ENCODE measurements around the gene PMEL. TPM values are rescaled to one million over a fixed set of nuclear protein-coding genes. Genes with fewer than 3 reads are reported as not detected.

The PMEL gene
- polyA plus RNA-seq, 2 donors = 0.63 to 0.75 TPM

GRCh38 chr12:55972911-55973598, 7.2 kb upstream of the PMEL start:
- WGBS, 2 donors = 0% methylated on average over 18 of the region's 18 CpGs
- Histone ChIP-seq H3K4me3 (ENCODE audit: low read depth in 1 of 2, low read length in 2 of 2) (peak overlapping the region; percentile 54 to 58), H3K27me3 (ENCODE audit: control insufficient read depth in 1 of 2, insufficient read depth in 2 of 2, low read length in 2 of 2) (no peaks in the 10 kb centered on the region), H3K36me3 (ENCODE audit: control insufficient read depth in 2 of 2, insufficient read depth in 2 of 2, low read length in 1 of 2) (no peaks in the 10 kb centered on the region), H3K9me3 (ENCODE audit: control insufficient read depth in 2 of 2, insufficient read depth in 1 of 2, low read depth in 1 of 2, low read length in 1 of 2) (no peaks in the 10 kb centered on the region), H3K4me1 (ENCODE audit: control insufficient read depth in 2 of 2, insufficient read depth in 2 of 2, low read length in 1 of 2) (no peaks in the 10 kb centered on the region), H3K27ac (ENCODE audit: low read depth in 2 of 2, low read length in 1 of 2) (peak overlapping the region; percentile 94 to 96)

GRCh38 chr12:55972456-55972855, 6.6 kb upstream of the PMEL start:
- 24 to 43% methylated on average over 1 of the region's 1 CpG for WGBS, 2 donors
- H3K4me1 ChIP-seq (ENCODE audit: control insufficient read depth in 2 of 2, insufficient read depth in 2 of 2, low read length in 1 of 2) = peaks cover 0 to 2% of the 10 kb centered on the region in 2 donors
- no peaks in the 10 kb centered on the region for H3K27me3 ChIP-seq (ENCODE audit: control insufficient read depth in 1 of 2, insufficient read depth in 2 of 2, low read length in 2 of 2)
- H3K36me3 ChIP-seq (ENCODE audit: control insufficient read depth in 2 of 2, insufficient read depth in 2 of 2, low read length in 1 of 2) = no peaks in the 10 kb centered on the region
- peak overlapping the region; percentile 94 to 96 for H3K27ac ChIP-seq (ENCODE audit: low read depth in 2 of 2, low read length in 1 of 2)
- H3K4me3 ChIP-seq (ENCODE audit: low read depth in 1 of 2, low read length in 2 of 2) = peak overlapping the region; percentile 54 to 58
- no peaks in the 10 kb centered on the region for H3K9me3 ChIP-seq (ENCODE audit: control insufficient read depth in 2 of 2, insufficient read depth in 1 of 2, low read depth in 1 of 2, low read length in 1 of 2)

GRCh38 chr12:55972042-55972441, 6.2 kb upstream of the PMEL start:
- peak overlapping the region; percentile 40 to 57 for H3K27ac ChIP-seq (ENCODE audit: low read depth in 2 of 2, low read length in 1 of 2)
- H3K4me1 ChIP-seq (ENCODE audit: control insufficient read depth in 2 of 2, insufficient read depth in 2 of 2, low read length in 1 of 2) = peaks cover 0 to 4% of the 10 kb centered on the region in 2 donors
- no peaks in the 10 kb centered on the region for H3K36me3 ChIP-seq (ENCODE audit: control insufficient read depth in 2 of 2, insufficient read depth in 2 of 2, low read length in 1 of 2)
- H3K27me3 ChIP-seq (ENCODE audit: control insufficient read depth in 1 of 2, insufficient read depth in 2 of 2, low read length in 2 of 2) = no peaks in the 10 kb centered on the region
- no peaks in the 10 kb centered on the region for H3K9me3 ChIP-seq (ENCODE audit: control insufficient read depth in 2 of 2, insufficient read depth in 1 of 2, low read depth in 1 of 2, low read length in 1 of 2)
- WGBS, 2 donors = 41 to 56% methylated on average over 3 of the region's 3 CpGs
- H3K4me3 ChIP-seq (ENCODE audit: low read depth in 1 of 2, low read length in 2 of 2) = no peak overlapping the region

- no peak overlapping the region for H3K4me3 ChIP-seq (ENCODE audit: low read depth in 1 of 2, low read length in 2 of 2)
- no peaks in the 10 kb centered on the region for H3K27me3 ChIP-seq (ENCODE audit: control insufficient read depth in 1 of 2, insufficient read depth in 2 of 2, low read length in 2 of 2)
- no peaks in the 10 kb centered on the region for H3K36me3 ChIP-seq (ENCODE audit: control insufficient read depth in 2 of 2, insufficient read depth in 2 of 2, low read length in 1 of 2)
- 85 to 89% methylated on average over 7 of the region's 7 CpGs for WGBS, 2 donors
- no peaks in the 10 kb centered on the region for H3K9me3 ChIP-seq (ENCODE audit: control insufficient read depth in 2 of 2, insufficient read depth in 1 of 2, low read depth in 1 of 2, low read length in 1 of 2)
- peaks cover 0 to 4% of the 10 kb centered on the region in 2 donors for H3K4me1 ChIP-seq (ENCODE audit: control insufficient read depth in 2 of 2, insufficient read depth in 2 of 2, low read length in 1 of 2)
- H3K27ac ChIP-seq (ENCODE audit: low read depth in 2 of 2, low read length in 1 of 2) = no peak overlapping the region
These were observed 4.9 kb upstream of the PMEL start for GRCh38 chr12:55970775-55971174.

- Histone ChIP-seq H3K27ac (ENCODE audit: low read depth in 2 of 2, low read length in 1 of 2) (no peak overlapping the region), H3K27me3 (ENCODE audit: control insufficient read depth in 1 of 2, insufficient read depth in 2 of 2, low read length in 2 of 2) (no peaks in the 10 kb centered on the region), H3K4me3 (ENCODE audit: low read depth in 1 of 2, low read length in 2 of 2) (no peak overlapping the region), H3K9me3 (ENCODE audit: control insufficient read depth in 2 of 2, insufficient read depth in 1 of 2, low read depth in 1 of 2, low read length in 1 of 2) (no peaks in the 10 kb centered on the region), H3K36me3 (ENCODE audit: control insufficient read depth in 2 of 2, insufficient read depth in 2 of 2, low read length in 1 of 2) (no peaks in the 10 kb centered on the region), H3K4me1 (ENCODE audit: control insufficient read depth in 2 of 2, insufficient read depth in 2 of 2, low read length in 1 of 2) (peaks cover 0 to 4% of the 10 kb centered on the region in 2 donors)
- WGBS, 2 donors = 93 to 94% methylated on average over 4 of the region's 4 CpGs
These were observed 3.5 kb upstream of the PMEL start for GRCh38 chr12:55969356-55969755.

- H3K4me1 ChIP-seq (ENCODE audit: control insufficient read depth in 2 of 2, insufficient read depth in 2 of 2, low read length in 1 of 2) = peaks cover 0 to 4% of the 10 kb centered on the region in 2 donors
- H3K36me3 ChIP-seq (ENCODE audit: control insufficient read depth in 2 of 2, insufficient read depth in 2 of 2, low read length in 1 of 2) = no peaks in the 10 kb centered on the region
- WGBS, 2 donors = 0 to 1% methylated on average over 45 of the region's 45 CpGs
- H3K27me3 ChIP-seq (ENCODE audit: control insufficient read depth in 1 of 2, insufficient read depth in 2 of 2, low read length in 2 of 2) = no peaks in the 10 kb centered on the region
- peak within 1 kb of the TSS; percentile 71 to 83 for H3K4me3 ChIP-seq (ENCODE audit: low read depth in 1 of 2, low read length in 2 of 2)
- peak within 1 kb of the TSS; percentile 88 to 90 for H3K27ac ChIP-seq (ENCODE audit: low read depth in 2 of 2, low read length in 1 of 2)
- H3K9me3 ChIP-seq (ENCODE audit: control insufficient read depth in 2 of 2, insufficient read depth in 1 of 2, low read depth in 1 of 2, low read length in 1 of 2) = no peaks in the 10 kb centered on the region
These were observed 803 bp upstream of the PMEL start, which contains the start of gene CDK2 for GRCh38 chr12:55966408-55967281. Gene CDK2 (plus strand): TSS chr12:55966830. CDS start chr12:55967009, 179 bp downstream.

GRCh38 chr12:55965240-55965639, 602 bp downstream of the PMEL start:
- no peaks in the 10 kb centered on the region for H3K36me3 ChIP-seq (ENCODE audit: control insufficient read depth in 2 of 2, insufficient read depth in 2 of 2, low read length in 1 of 2)
- no peaks in the 10 kb centered on the region for H3K27me3 ChIP-seq (ENCODE audit: control insufficient read depth in 1 of 2, insufficient read depth in 2 of 2, low read length in 2 of 2)
- H3K4me3 ChIP-seq (ENCODE audit: low read depth in 1 of 2, low read length in 2 of 2) = no peak overlapping the region
- no peaks in the 10 kb centered on the region for H3K9me3 ChIP-seq (ENCODE audit: control insufficient read depth in 2 of 2, insufficient read depth in 1 of 2, low read depth in 1 of 2, low read length in 1 of 2)
- H3K4me1 ChIP-seq (ENCODE audit: control insufficient read depth in 2 of 2, insufficient read depth in 2 of 2, low read length in 1 of 2) = peaks cover 0 to 4% of the 10 kb centered on the region in 2 donors
- 76 to 88% methylated on average over 5 of the region's 5 CpGs for WGBS, 2 donors
- H3K27ac ChIP-seq (ENCODE audit: low read depth in 2 of 2, low read length in 1 of 2) = no peak overlapping the region

GRCh38 chr12:55963760-55964159, 2.1 kb downstream of the PMEL start:
- Histone ChIP-seq H3K9me3 (ENCODE audit: control insufficient read depth in 2 of 2, insufficient read depth in 1 of 2, low read depth in 1 of 2, low read length in 1 of 2) (no peaks in the 10 kb centered on the region), H3K4me3 (ENCODE audit: low read depth in 1 of 2, low read length in 2 of 2) (no peak overlapping the region), H3K27me3 (ENCODE audit: control insufficient read depth in 1 of 2, insufficient read depth in 2 of 2, low read length in 2 of 2) (no peaks in the 10 kb centered on the region), H3K27ac (ENCODE audit: low read depth in 2 of 2, low read length in 1 of 2) (no peak overlapping the region), H3K36me3 (ENCODE audit: control insufficient read depth in 2 of 2, insufficient read depth in 2 of 2, low read length in 1 of 2) (no peaks in the 10 kb centered on the region), H3K4me1 (ENCODE audit: control insufficient read depth in 2 of 2, insufficient read depth in 2 of 2, low read length in 1 of 2) (peaks cover 0 to 4% of the 10 kb centered on the region in 2 donors)
- 80 to 86% methylated on average over 2 of the region's 2 CpGs for WGBS, 2 donors

GRCh38 chr12:55957106-55957859, 8.6 kb downstream of the PMEL start:
- Histone ChIP-seq H3K27ac (ENCODE audit: low read depth in 2 of 2, low read length in 1 of 2) (peak overlapping the region; percentile 57 to 60), H3K4me3 (ENCODE audit: low read depth in 1 of 2, low read length in 2 of 2) (no peak overlapping the region), H3K27me3 (ENCODE audit: control insufficient read depth in 1 of 2, insufficient read depth in 2 of 2, low read length in 2 of 2) (no peaks in the 10 kb centered on the region), H3K4me1 (ENCODE audit: control insufficient read depth in 2 of 2, insufficient read depth in 2 of 2, low read length in 1 of 2) (peaks cover 6 to 17% of the 10 kb centered on the region in 2 donors), H3K36me3 (ENCODE audit: control insufficient read depth in 2 of 2, insufficient read depth in 2 of 2, low read length in 1 of 2) (peaks cover 14% of the 10 kb centered on the region in 2 donors), H3K9me3 (ENCODE audit: control insufficient read depth in 2 of 2, insufficient read depth in 1 of 2, low read depth in 1 of 2, low read length in 1 of 2) (no peaks in the 10 kb centered on the region)
- 47 to 48% methylated on average over 5 of the region's 5 CpGs for WGBS, 2 donors

Measured in esophagus (tissue), 2 donors.